ENCODE data around the gene NXPH1. TPM values are rescaled to one million over a fixed set of nuclear protein-coding genes. Genes with fewer than 3 reads are reported as not detected.

The NXPH1 gene
- total RNA-seq, 1 experiment from 2014 or later, result 0.59 TPM

DNA sequence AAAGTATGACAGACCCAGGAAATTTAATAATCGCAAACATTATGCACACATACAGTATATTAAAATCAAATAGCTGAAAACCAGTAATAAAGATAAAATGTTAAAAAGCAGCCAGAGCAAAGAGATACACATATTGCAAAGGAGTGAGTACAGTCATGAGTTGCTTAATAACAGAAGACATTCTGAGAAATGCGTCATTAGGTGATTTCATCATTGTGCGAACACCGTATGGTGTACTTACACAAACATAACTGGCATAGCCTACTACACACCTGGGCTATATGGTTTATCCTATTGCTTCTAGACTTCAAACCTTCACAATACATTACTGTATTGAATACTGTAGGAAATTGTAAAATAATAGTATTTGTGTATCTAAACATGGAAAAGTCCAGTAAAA, 367.6 kb downstream of the NXPH1 start:
- TF ChIP-seq, protein P1, sequence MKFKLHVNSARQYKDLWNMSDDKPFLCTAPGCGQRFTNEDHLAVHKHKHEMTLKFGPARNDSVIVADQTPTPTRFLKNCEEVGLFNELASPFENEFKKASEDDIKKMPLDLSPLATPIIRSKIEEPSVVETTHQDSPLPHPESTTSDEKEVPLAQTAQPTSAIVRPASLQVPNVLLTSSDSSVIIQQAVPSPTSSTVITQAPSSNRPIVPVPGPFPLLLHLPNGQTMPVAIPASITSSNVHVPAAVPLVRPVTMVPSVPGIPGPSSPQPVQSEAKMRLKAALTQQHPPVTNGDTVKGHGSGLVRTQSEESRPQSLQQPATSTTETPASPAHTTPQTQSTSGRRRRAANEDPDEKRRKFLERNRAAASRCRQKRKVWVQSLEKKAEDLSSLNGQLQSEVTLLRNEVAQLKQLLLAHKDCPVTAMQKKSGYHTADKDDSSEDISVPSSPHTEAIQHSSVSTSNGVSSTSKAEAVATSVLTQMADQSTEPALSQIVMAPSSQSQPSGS (CRISPR knock-in tag; IDR thresholded peaks at IDR 0.05; ENCODE audit: borderline replicate concordance, low read depth), result no peak
- TF ChIP-seq JAZF1 (CRISPR knock-in tag; IDR thresholded peaks at IDR 0.05), result no peak
- no peak for TF ChIP-seq PRRX2 (CRISPR knock-in tag; IDR thresholded peaks at IDR 0.05)
- TF ChIP-seq ZNF232 (CRISPR knock-in tag; IDR thresholded peaks at IDR 0.05), result no peak
- no peak for TF ChIP-seq FOXK1 (CRISPR knock-in tag; IDR thresholded peaks at IDR 0.05)
- TF ChIP-seq, protein P2, sequence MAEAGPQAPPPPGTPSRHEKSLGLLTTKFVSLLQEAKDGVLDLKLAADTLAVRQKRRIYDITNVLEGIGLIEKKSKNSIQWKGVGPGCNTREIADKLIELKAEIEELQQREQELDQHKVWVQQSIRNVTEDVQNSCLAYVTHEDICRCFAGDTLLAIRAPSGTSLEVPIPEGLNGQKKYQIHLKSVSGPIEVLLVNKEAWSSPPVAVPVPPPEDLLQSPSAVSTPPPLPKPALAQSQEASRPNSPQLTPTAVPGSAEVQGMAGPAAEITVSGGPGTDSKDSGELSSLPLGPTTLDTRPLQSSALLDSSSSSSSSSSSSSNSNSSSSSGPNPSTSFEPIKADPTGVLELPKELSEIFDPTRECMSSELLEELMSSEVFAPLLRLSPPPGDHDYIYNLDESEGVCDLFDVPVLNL (CRISPR knock-in tag; IDR thresholded peaks at IDR 0.05; ENCODE audit: borderline replicate concordance, low read depth), result no peak
- TF ChIP-seq HMGA2 (CRISPR knock-in tag; IDR thresholded peaks at IDR 0.05), result no peak
- TF ChIP-seq GRHL2 (CRISPR knock-in tag; IDR thresholded peaks at IDR 0.05; ENCODE audit: insufficient replicate concordance, severe bottlenecking), result no peak
- no peak for TF ChIP-seq SOX15 (CRISPR knock-in tag; IDR thresholded peaks at IDR 0.05)
- TF ChIP-seq CREM (CRISPR knock-in tag; IDR thresholded peaks at IDR 0.05), result no peak
- TF ChIP-seq MXD4 (CRISPR knock-in tag; IDR thresholded peaks at IDR 0.05; ENCODE audit: borderline replicate concordance), result no peak
- no peak for TF ChIP-seq SMAD3 (CRISPR knock-in tag; IDR thresholded peaks at IDR 0.05; ENCODE audit: borderline replicate concordance)
- no peak for TF ChIP-seq ELF4 (CRISPR knock-in tag; IDR thresholded peaks at IDR 0.05; ENCODE audit: low read depth)
- no peaks in the 10 kb centered on the region for H3K36me3 Mint-ChIP-seq
- H3K9me3 Mint-ChIP-seq, result peaks cover 14% of the 10 kb centered on the region
- ChIA-PET CTCF (no interaction called here), POLR2A (no interaction called here)
- no peaks in the 10 kb centered on the region for H3K27me3 Mint-ChIP-seq (ENCODE audit: low read depth)
- no peak for DNase-seq (ENCODE audit: low spot score)
- no peak overlapping the region for H3K4me3 Mint-ChIP-seq
- no peaks in the 10 kb centered on the region for H3K4me1 Mint-ChIP-seq
- ATAC-seq, result no peak
- H3K27ac Mint-ChIP-seq, result no peak overlapping the region

Other genes starting within 250 kb of the NXPH1 start
- 31.2 to 36.8 TPM (median 33.4 TPM) in 3 replicates for gene ICA1, start 171.4 kb upstream of the NXPH1 start, total RNA-seq (2021)

Data from WTC11 (cell line).